Uterus (tissue), 4 donors: Measurements from ENCODE around the gene SCO1. TPM values are rescaled to one million over a fixed set of nuclear protein-coding genes. Genes with fewer than 3 reads are reported as not detected.

Source experiments
- DNase-seq, 2 donors: peaks; one replicate each; pipeline ENCODE4 v3.0.0-alpha.2; 2019 to 2020
- H3K27ac ChIP-seq, 2 donors: fragments of 200-600 bp; sonication (generic); 1 replicate in 1 of 2; 2 replicates in 1 of 2; pipeline ENCODE4 v1.5.1; 2016 to 2018
- H3K27me3 ChIP-seq, 2 donors: fragments of 200-600 bp; sonication (generic); one replicate each; pipeline ENCODE4 v1.5.1; 2018 to 2019; ENCODE audit warnings: control low read depth in 1 of 2
- H3K36me3 ChIP-seq, 2 donors: fragments of 200-600 bp; sonication (generic); one replicate each; pipeline ENCODE4 v1.5.1; 2019; ENCODE audit warnings: control low read depth in 1 of 2
- H3K4me1 ChIP-seq, 2 donors: fragments of 200-600 bp; sonication (generic); one replicate each; pipeline ENCODE4 v1.5.1; 2018 to 2019; ENCODE audit warnings: control low read depth in 1 of 2
- H3K4me3 ChIP-seq, 2 donors: fragments of 200-600 bp; sonication (generic); 1 replicate in 1 of 2; 2 replicates in 1 of 2; pipeline ENCODE4 v1.5.1; 2018 to 2019; ENCODE audit warnings: mild to moderate bottlenecking in 1 of 2
- H3K9me3 ChIP-seq, 2 donors: fragments of 200-600 bp; sonication (generic); one replicate each; pipeline ENCODE4 v1.5.1; 2019; ENCODE audit warnings: control low read depth in 1 of 2
- CTCF ChIP-seq, 4 experiments: fragments of 200-600 bp in 2 of 4; fragments of 450-650 bp in 2 of 4; sonication (generic) in 2 of 4; IDR thresholded peaks; one replicate each; pipeline ENCODE4 v1.5.1; 2016 to 2019; ENCODE audit warnings: antibody characterized with exemption in 4 of 4, mild to moderate bottlenecking in 2 of 4, moderate library complexity in 1 of 4
- POLR2A ChIP-seq, 2 donors: fragments of 450-650 bp; IDR thresholded peaks; one replicate each; pipeline ENCODE4 v1.6.1; 2016; ENCODE audit warnings: antibody characterized with exemption in 2 of 2, mild to moderate bottlenecking in 1 of 2, moderate library complexity in 1 of 2
- intact Hi-C: fragments of 100-400 bp; cut with DNase I; formaldehyde crosslinking; loops from one replicate; pipeline ENCODE4 v1.15.1; 2023; ENCODE audit warnings: low total_unique reads
- total RNA-seq, 4 donors: library from RNA; depleted of rRNA in 3 of 4; stranded (reverse); fragments of >200 nt in 3 of 4; gene quantifications; one replicate each; pipeline versions ENCODE4 v1.1.0 to v1.2.4, GENCODE V29; 2014 to 2023
- donor health status: DM: yes; HTN: yes; CAD: no.

The SCO1 gene
- total RNA-seq, 4 donors from 2014 or later, result 7.4 to 27.0 (median 16.3) TPM

GRCh38 chr17:10653987-10654386 is 43.3 kb downstream of the SCO1 start:
- Histone ChIP-seq H3K27me3 (no peaks in the 10 kb centered on the region), H3K36me3 (no peaks in the 10 kb centered on the region), H3K4me3 (no peak overlapping the region), H3K27ac (no peak overlapping the region), H3K9me3 (no peaks in the 10 kb centered on the region), H3K4me1 (no peaks in the 10 kb centered on the region)
- TF ChIP-seq CTCF (IDR thresholded peaks at IDR 0.05) (no peak), POLR2A (IDR thresholded peaks at IDR 0.05) (no peak)
- intact Hi-C loops, result no loop called here
- DNase-seq, result no peak

- intact Hi-C loops, result no loop called here
Measured at GRCh38 chr17:10652984-10653659, 44.2 kb downstream of the SCO1 start.

GRCh38 chr17:10651927-10652326 is 45.4 kb downstream of the SCO1 start:
- no peak overlapping the region for H3K4me3 ChIP-seq
- no peaks in the 10 kb centered on the region for H3K9me3 ChIP-seq
- H3K27ac ChIP-seq, result no peak overlapping the region
- TF ChIP-seq POLR2A (IDR thresholded peaks at IDR 0.05) (no peak), CTCF (IDR thresholded peaks at IDR 0.05) (no peak)
- intact Hi-C loops, result no loop called here
- H3K27me3 ChIP-seq, result no peaks in the 10 kb centered on the region
- no peaks in the 10 kb centered on the region for H3K36me3 ChIP-seq
- DNase-seq, result no peak
- H3K4me1 ChIP-seq, result no peaks in the 10 kb centered on the region

More at GRCh38 chr17:10652984-10653659, 44.2 kb downstream of the SCO1 start:
- H3K36me3 ChIP-seq, result no peaks in the 10 kb centered on the region
- DNase-seq, result no peak
- no peak overlapping the region for H3K27ac ChIP-seq
- H3K4me1 ChIP-seq, result no peaks in the 10 kb centered on the region
- no peak for TF ChIP-seq POLR2A (IDR thresholded peaks at IDR 0.05)
- TF ChIP-seq CTCF (IDR thresholded peaks at IDR 0.05), result no peak
- no peaks in the 10 kb centered on the region for H3K27me3 ChIP-seq
- no peak overlapping the region for H3K4me3 ChIP-seq
- H3K9me3 ChIP-seq, result no peaks in the 10 kb centered on the region

- intact Hi-C loops, result loop anchor here (5.0 kb wide), 1 partner anchor 193 kb away; no protein-coding TSS in a partner anchor
- H3K27ac ChIP-seq, result no peak overlapping the region
- H3K36me3 ChIP-seq, result no peaks in the 10 kb centered on the region
- no peaks in the 10 kb centered on the region for H3K4me1 ChIP-seq
- no peak for DNase-seq
- TF ChIP-seq POLR2A (IDR thresholded peaks at IDR 0.05) (no peak), CTCF (IDR thresholded peaks at IDR 0.05) (no peak)
- no peaks in the 10 kb centered on the region for H3K27me3 ChIP-seq
- H3K9me3 ChIP-seq, result no peaks in the 10 kb centered on the region
- H3K4me3 ChIP-seq, result no peak overlapping the region
Measured at GRCh38 chr17:10649602-10650001, 47.7 kb downstream of the SCO1 start.

GRCh38 chr17:10648956-10649355 is 48.4 kb downstream of the SCO1 start:
- TF ChIP-seq CTCF (IDR thresholded peaks at IDR 0.05), result no peak
- TF ChIP-seq POLR2A (IDR thresholded peaks at IDR 0.05), result no peak
- Histone ChIP-seq H3K4me3 (no peak overlapping the region), H3K9me3 (no peaks in the 10 kb centered on the region), H3K36me3 (no peaks in the 10 kb centered on the region), H3K27me3 (no peaks in the 10 kb centered on the region), H3K27ac (no peak overlapping the region), H3K4me1 (no peaks in the 10 kb centered on the region)
- intact Hi-C loops, result loop anchor here (5.0 kb wide), 1 partner anchor 193 kb away; no protein-coding TSS in a partner anchor
- no peak for DNase-seq
